ENCODE data around the gene IQCK.

Gene IQCK

DNA sequence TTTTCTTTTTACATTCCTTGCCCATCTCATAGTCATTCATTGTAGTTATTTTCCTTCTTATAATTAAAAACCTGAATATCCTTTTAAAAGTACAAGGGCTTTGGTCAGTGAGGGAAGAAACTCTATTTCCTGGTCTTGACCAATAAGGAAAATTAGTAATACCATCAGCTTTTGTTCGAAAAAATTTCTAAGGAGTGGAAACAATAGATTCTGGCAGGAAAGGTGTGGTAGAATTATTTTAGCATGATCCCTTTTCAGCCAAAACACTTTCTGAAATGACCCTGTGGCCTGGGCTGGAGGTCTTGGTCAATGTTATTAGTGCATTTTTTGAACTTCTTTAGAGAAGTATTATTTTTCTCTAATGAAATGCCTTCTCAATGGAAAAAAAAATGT, 36.6 kb downstream of the IQCK start:
- TF ChIP-seq, protein P1, sequence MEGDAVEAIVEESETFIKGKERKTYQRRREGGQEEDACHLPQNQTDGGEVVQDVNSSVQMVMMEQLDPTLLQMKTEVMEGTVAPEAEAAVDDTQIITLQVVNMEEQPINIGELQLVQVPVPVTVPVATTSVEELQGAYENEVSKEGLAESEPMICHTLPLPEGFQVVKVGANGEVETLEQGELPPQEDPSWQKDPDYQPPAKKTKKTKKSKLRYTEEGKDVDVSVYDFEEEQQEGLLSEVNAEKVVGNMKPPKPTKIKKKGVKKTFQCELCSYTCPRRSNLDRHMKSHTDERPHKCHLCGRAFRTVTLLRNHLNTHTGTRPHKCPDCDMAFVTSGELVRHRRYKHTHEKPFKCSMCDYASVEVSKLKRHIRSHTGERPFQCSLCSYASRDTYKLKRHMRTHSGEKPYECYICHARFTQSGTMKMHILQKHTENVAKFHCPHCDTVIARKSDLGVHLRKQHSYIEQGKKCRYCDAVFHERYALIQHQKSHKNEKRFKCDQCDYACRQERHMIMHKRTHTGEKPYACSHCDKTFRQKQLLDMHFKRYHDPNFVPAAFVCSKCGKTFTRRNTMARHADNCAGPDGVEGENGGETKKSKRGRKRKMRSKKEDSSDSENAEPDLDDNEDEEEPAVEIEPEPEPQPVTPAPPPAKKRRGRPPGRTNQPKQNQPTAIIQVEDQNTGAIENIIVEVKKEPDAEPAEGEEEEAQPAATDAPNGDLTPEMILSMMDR (IDR thresholded peaks at IDR 0.05; ENCODE audit: insufficient read depth, low read depth, low read length, missing control alignments), result no peak
- no peak overlapping the region for H3K4me3 ChIP-seq (ENCODE audit: low read length)
- DNase-seq (ENCODE audit: low read depth), result peak; percentile 15

DNA sequence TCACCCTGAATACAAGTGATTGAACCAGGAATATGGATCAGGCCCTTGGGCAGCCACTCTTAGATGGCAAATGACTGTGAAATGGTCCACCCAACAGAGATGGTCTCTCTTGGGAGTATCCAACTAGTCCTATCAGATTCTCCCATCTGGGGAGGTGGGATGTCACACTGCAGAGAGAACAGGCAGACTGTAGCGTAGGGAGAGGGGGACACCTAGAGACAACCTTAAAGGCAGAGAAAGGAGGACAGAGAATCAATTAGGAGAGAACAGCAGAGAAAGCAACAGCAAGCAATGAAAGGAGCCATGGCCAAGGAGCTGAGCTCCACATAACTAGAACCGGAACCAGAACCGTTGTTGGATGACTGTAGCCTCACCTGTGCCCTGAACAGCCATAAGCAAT, 37.2 kb downstream of the IQCK start:
- DNase-seq (ENCODE audit: low read depth), result no peak
- TF ChIP-seq, protein P1 (IDR thresholded peaks at IDR 0.05; ENCODE audit: insufficient read depth, low read depth, low read length, missing control alignments), result no peak
- no peak overlapping the region for H3K4me3 ChIP-seq (ENCODE audit: low read length)

- TF ChIP-seq, protein P1 (IDR thresholded peaks at IDR 0.05; ENCODE audit: insufficient read depth, low read depth, low read length, missing control alignments), result no peak
- H3K4me3 ChIP-seq (ENCODE audit: low read length), result no peak overlapping the region
- DNase-seq (ENCODE audit: low read depth), result peak; percentile 29
Measured at GRCh38 chr16:19757026-19757425, 39.0 kb downstream of the IQCK start.

GRCh38 chr16:19757762-19758595, 39.9 kb downstream of the IQCK start:
- TF ChIP-seq, protein P1 (IDR thresholded peaks at IDR 0.05; ENCODE audit: insufficient read depth, low read depth, low read length, missing control alignments), result no peak
- H3K4me3 ChIP-seq (ENCODE audit: low read length), result no peak overlapping the region
- DNase-seq (ENCODE audit: low read depth), result peak; percentile 35

DNA sequence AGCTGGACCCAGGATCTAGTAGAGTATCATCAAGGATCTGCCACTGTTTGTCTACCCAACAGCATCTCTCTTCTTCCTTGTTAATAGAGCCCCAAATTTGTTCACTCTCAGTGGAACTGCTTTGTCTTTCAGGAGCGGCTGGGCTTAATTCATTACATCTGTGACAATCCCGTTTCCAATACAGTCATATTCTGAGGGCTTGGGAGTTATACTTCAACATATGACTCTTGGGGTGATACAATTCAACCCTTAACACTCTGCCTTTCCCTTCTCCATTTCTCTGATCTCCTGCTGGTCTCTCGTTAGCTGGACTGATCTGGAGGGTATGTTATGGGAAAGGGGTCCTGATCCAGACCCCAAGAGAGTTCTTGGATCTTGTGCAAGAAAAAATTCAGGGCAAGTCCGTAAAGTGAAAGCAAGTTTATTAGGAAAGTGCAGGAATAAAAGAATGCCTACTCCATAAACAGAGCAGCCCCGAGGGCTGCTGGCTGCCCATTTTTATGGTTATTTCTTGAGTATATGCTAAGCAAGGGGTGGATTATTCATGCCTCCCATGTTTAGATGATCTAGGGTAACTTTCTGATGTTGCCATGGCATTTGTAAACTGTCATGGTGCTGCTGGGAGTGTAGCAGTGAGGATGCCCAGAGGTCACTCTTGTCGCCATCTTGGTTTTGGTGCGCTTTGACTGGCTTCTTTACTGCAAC, 42.4 kb downstream of the IQCK start:
- no peak for DNase-seq (ENCODE audit: low read depth)
- TF ChIP-seq, protein P1 (IDR thresholded peaks at IDR 0.05; ENCODE audit: insufficient read depth, low read depth, low read length, missing control alignments), result no peak
- H3K4me3 ChIP-seq (ENCODE audit: low read length), result no peak overlapping the region

DNA sequence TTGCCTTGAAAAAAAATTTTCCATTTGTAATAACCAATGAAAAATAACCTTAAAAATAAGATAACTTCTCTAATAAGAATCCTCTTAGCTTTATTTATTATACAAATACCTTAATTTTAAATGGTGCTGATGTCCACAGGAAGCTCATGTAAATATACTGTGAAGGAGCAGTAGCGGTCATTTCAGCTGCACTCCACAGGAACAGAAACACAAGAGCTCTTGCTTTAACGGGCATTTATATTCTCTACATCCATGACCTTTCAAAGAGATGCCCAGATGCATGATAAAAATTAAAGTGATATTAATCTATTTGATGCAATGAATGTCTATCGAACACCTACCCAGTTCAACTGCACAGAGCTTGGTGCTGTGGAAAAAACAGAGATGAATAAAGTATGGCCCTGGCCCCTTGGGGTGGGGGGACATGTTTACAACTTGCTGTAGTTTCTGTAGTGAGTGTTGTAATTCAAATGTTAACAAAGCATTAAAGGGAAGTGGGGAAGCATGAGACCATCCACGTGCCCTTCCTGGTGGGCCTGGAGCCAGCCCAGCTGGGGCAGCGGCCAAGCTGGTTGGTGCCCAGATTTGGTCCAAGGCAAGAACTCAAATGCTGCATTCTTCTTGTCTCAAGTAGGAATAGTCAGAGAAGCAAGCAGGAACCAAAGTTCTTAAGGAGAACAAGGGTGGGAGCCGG, 47.9 kb downstream of the IQCK start:
- TF ChIP-seq, protein P1 (IDR thresholded peaks at IDR 0.05; ENCODE audit: insufficient read depth, low read depth, low read length, missing control alignments), result no peak
- no peak overlapping the region for H3K4me3 ChIP-seq (ENCODE audit: low read length)
- DNase-seq (ENCODE audit: low read depth), result no peak

Data from epithelial cell of esophagus (primary cell).